Measurements from ENCODE around the gene DPT.

DPT gene

GRCh38 chr1:168654198-168654915, 74.6 kb downstream of the DPT start:
- DNase-seq = no peak

DNA sequence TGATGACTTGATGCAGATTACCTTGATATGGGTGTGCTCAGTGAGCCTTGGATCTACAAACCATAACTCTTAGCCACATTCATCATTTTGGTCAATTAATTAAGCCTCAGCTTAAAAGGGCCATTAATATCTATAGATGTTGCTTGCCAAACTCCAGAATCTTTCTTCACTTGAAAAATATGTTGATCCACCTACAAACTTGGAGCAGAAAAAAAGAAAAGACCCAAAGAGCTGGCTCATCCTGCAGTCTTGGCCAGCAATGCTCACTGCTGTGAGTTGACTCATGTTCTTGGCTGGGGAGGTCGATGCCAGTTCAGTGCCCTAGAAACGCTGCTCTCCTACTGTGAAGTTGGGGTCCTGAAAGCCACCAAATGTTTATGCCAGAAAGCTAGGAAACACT, 75.4 kb downstream of the DPT start:
- DNase-seq = no peak

DNA sequence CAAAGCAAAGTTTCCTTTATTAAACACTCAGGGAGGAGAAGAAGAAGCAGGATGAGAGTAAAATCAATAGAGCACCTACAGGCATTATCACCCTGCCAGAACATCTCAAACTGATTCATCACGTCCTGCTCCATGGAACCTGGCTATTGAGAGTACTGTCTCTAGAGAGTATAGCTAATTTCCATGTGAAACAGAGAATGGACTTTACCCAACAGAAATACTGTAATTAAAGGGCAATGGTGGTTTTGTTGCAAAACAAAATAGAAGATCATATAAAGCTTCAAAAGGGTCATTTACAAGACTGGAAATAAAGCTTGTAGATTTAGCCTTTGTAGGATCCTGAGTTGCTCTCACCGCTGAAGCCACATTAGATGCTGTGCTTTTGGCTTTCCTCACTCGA, 83.3 kb downstream of the DPT start:
- no peak for DNase-seq

All from activated T-cell treated with anti-CD3 and anti-CD28 coated beads, Interleukin-2, amount 50 U/mL, for 48 hours (primary cell).